ENCODE data around the gene SLC9A9. TPM values are rescaled to one million over a fixed set of nuclear protein-coding genes. Genes with fewer than 3 reads are reported as not detected.

Gene SLC9A9
- total RNA-seq, result 5.3 and 17.0 TPM in 2 replicates

DNA sequence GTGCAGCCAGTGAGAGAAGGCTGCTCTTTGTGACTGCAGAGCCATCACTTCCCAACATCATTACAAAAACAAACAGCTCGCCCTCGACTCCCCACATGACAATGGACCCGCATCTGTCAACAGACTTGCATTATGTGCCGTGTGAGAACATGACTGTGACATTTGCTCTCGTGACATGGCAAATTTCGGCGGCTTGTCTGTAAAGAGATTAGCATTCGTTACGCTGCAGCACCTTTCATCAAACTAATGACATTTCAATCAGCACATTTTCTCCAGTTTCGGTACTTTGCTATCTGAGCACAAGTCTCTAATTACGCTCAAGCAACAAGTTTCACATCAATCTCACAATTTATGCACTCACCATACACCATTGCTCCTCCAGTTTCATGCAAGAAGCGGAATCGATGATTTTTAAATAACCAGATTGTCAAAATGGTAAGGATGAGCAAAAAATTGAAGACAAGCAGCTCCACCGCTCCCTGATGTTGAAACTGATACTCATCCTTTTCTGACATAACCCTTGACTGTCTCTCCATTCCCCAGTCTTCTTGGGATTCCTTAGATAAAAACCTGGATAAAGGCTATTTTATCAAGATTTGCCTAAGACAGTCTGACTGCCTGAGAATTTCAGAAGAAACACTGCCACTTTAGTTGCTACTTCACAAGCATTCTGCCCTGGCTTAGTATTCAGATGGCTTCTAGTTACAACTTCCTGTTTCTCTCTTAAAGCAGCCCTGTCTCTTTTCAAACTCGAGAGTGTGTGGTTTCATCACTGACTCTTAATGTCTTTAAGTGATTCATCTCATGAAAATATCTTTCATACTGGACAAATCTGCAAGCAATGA, at the start of gene SLC9A9:
Gene SLC9A9, minus strand, starts transcription at position 682 of the 845 bp plus-strand sequence. Its CDS starts 146 bp downstream, at position 536.

Other genes with a start within 250 kb of the SLC9A9 start
- 26.1 and 28.3 TPM in 2 replicates for gene DIPK2A, start 123.4 kb upstream of the SLC9A9 start, total RNA-seq